H9 (cell line): ENCODE data around the gene IGF2BP2. TPM values are rescaled to one million over a fixed set of nuclear protein-coding genes. Genes with fewer than 3 reads are reported as not detected.

ENCODE experiments used
- DNase-seq: peaks from one replicate; pipeline ENCODE4 v3.0.0-alpha.2; 2017
- H2AFZ ChIP-seq: one replicate; pipeline ENCODE4 v1.6.1; 2013; ENCODE audit warnings: mild to moderate bottlenecking, low read length, control low read depth, moderate library complexity
- H2AK5ac ChIP-seq: 2 replicates; pipeline ENCODE4 v1.6.1; 2013; ENCODE audit warnings: low read length, control low read depth, mixed read lengths; ENCODE audit not compliant: insufficient read length
- H2BK120ac ChIP-seq: one replicate; pipeline ENCODE4 v1.6.1; 2013; ENCODE audit warnings: low read depth, mild to moderate bottlenecking, low read length, control low read depth, inconsistent platforms; ENCODE audit not compliant: poor library complexity, severe bottlenecking
- H2BK12ac ChIP-seq: 2 replicates; pipeline ENCODE4 v1.6.1; 2013; ENCODE audit warnings: low read length, control low read depth, mixed read lengths, low read depth; ENCODE audit not compliant: insufficient read length
- H2BK15ac ChIP-seq: 2 replicates; pipeline ENCODE4 v1.6.1; 2013; ENCODE audit warnings: low read depth, low read length, control low read depth
- H2BK20ac ChIP-seq: one replicate; pipeline ENCODE4 v1.6.1; 2013; ENCODE audit warnings: low read depth, mild to moderate bottlenecking, low read length, control low read depth, inconsistent platforms; ENCODE audit not compliant: poor library complexity, severe bottlenecking
- H2BK5ac ChIP-seq: 2 replicates; pipeline ENCODE4 v1.6.1; 2013; ENCODE audit warnings: low read length, control low read depth, mixed read lengths; ENCODE audit not compliant: insufficient read length
- H3K14ac ChIP-seq: 2 replicates; pipeline ENCODE4 v1.6.1; 2013; ENCODE audit warnings: low read length, control low read depth; ENCODE audit not compliant: insufficient read depth
- H3K18ac ChIP-seq: 2 replicates; pipeline ENCODE4 v1.6.1; 2013; ENCODE audit warnings: low read depth, mild to moderate bottlenecking, mixed read lengths, low read length, control low read depth; ENCODE audit not compliant: insufficient read length
- H3K23ac ChIP-seq: 2 replicates; pipeline ENCODE4 v1.6.1; 2013; ENCODE audit warnings: low read length, control low read depth, mixed read lengths, low read depth; ENCODE audit not compliant: insufficient read length
- H3K23me2 ChIP-seq: 2 replicates; pipeline ENCODE4 v1.6.1; 2013; ENCODE audit warnings: low read depth, mild to moderate bottlenecking, mixed read lengths, low read length, control low read depth; ENCODE audit not compliant: insufficient read length, poor library complexity, severe bottlenecking
- H3K27ac ChIP-seq: 2 replicates; pipeline ENCODE4 v1.5.1; 2013; ENCODE audit warnings: low read length, control low read depth, mixed read lengths, low read depth; ENCODE audit not compliant: insufficient read length
- H3K27me3 ChIP-seq: 2 replicates; pipeline ENCODE4 v1.6.1; 2013; ENCODE audit warnings: low read length, control low read depth, inconsistent platforms; ENCODE audit not compliant: insufficient read depth
- H3K4ac ChIP-seq: 2 replicates; pipeline ENCODE4 v1.6.1; 2013; ENCODE audit warnings: low read depth, mild to moderate bottlenecking, control low read depth, inconsistent platforms, low read length, moderate library complexity
- H3K4me1 ChIP-seq: 2 replicates; pipeline ENCODE4 v1.6.1; 2013; ENCODE audit warnings: low read length, control low read depth, inconsistent platforms; ENCODE audit not compliant: insufficient read depth
- H3K4me2 ChIP-seq: 2 replicates; pipeline ENCODE4 v1.6.1; 2013; ENCODE audit warnings: low read length, control low read depth, mixed read lengths; ENCODE audit not compliant: insufficient read length, insufficient read depth
- H3K56ac ChIP-seq: 2 replicates; pipeline ENCODE4 v1.6.1; 2013; ENCODE audit warnings: low read depth, mild to moderate bottlenecking, mixed read lengths, low read length, control low read depth; ENCODE audit not compliant: insufficient read length
- H3K79me1 ChIP-seq: 2 replicates; pipeline ENCODE4 v1.6.1; 2013; ENCODE audit warnings: low read depth, mild to moderate bottlenecking, moderate library complexity, low read length, control low read depth, inconsistent platforms; ENCODE audit not compliant: insufficient read depth, poor library complexity, severe bottlenecking
- H3K79me2 ChIP-seq: 2 replicates; pipeline ENCODE4 v1.6.1; 2013; ENCODE audit warnings: low read length, control low read depth, inconsistent platforms; ENCODE audit not compliant: insufficient read depth
- H3K9ac ChIP-seq: 2 replicates; pipeline ENCODE4 v1.6.1; 2013; ENCODE audit warnings: low read length, control low read depth, mixed read lengths; ENCODE audit not compliant: insufficient read length; ENCODE audit errors: extremely low read depth
- H3K9me3 ChIP-seq: one replicate; pipeline ENCODE4 v1.6.1; 2013; ENCODE audit warnings: low read depth, low read length, inconsistent platforms; ENCODE audit not compliant: control insufficient read depth
- H3T11ph ChIP-seq: one replicate; pipeline ENCODE4 v1.6.1; 2013; ENCODE audit warnings: mild to moderate bottlenecking, low read length, control low read depth, inconsistent platforms
- H4K20me1 ChIP-seq: one replicate; pipeline ENCODE4 v1.6.1; 2013; ENCODE audit not compliant: control insufficient read depth, insufficient read length, insufficient read depth
- H4K5ac ChIP-seq: 2 replicates; pipeline ENCODE4 v1.6.1; 2013; ENCODE audit warnings: low read depth, mild to moderate bottlenecking, mixed read lengths, low read length, control low read depth; ENCODE audit not compliant: insufficient read length
- H4K8ac ChIP-seq: replicated peaks from 2 replicates; pipeline ENCODE4 v1.6.1; 2013; ENCODE audit warnings: low read length, control low read depth, mixed read lengths, low read depth; ENCODE audit not compliant: insufficient read length
- H4K91ac ChIP-seq: 2 replicates; pipeline ENCODE4 v1.6.1; 2013; ENCODE audit warnings: low read depth, mild to moderate bottlenecking, moderate library complexity, mixed read lengths, low read length, control low read depth; ENCODE audit not compliant: insufficient read length
- H3K27ac Mint-ChIP-seq, 3 experiments: 2 replicates in 2 of 3; 3 replicates in 1 of 3; pipeline ENCODE4 v1.8.0; 2020 to 2021; ENCODE audit warnings: mixed read lengths in 3 of 3, mild to moderate bottlenecking in 1 of 3, moderate library complexity in 1 of 3
- H3K27me3 Mint-ChIP-seq: 2 replicates; pipeline ENCODE4 v1.8.0; 2021; ENCODE audit warnings: low read depth, mild to moderate bottlenecking, moderate library complexity, mixed read lengths
- H3K36me3 Mint-ChIP-seq, 3 experiments: 2 replicates in 2 of 3; 3 replicates in 1 of 3; pipeline ENCODE4 v1.8.0; 2020 to 2021; ENCODE audit warnings: low read depth in 3 of 3, mixed read lengths in 3 of 3; ENCODE audit not compliant: insufficient read depth in 1 of 3
- H3K4me1 Mint-ChIP-seq, 2 experiments: 2 replicates each; pipeline ENCODE4 v1.8.0; 2020; ENCODE audit warnings: mixed read lengths in 2 of 2
- H3K4me3 Mint-ChIP-seq, 2 experiments: 2 replicates in 1 of 2; 3 replicates in 1 of 2; pipeline ENCODE4 v1.8.0; 2020 to 2021; ENCODE audit warnings: mild to moderate bottlenecking in 2 of 2, mixed read lengths in 2 of 2, moderate library complexity in 1 of 2
- H3K9me3 Mint-ChIP-seq, 2 experiments: 2 replicates in 1 of 2; 3 replicates in 1 of 2; pipeline ENCODE4 v1.8.0; 2020; ENCODE audit warnings: mild to moderate bottlenecking in 2 of 2, mixed read lengths in 2 of 2, moderate library complexity in 1 of 2
- CTCF ChIP-seq: fragments of 200-600 bp; sonication (generic); conservative IDR thresholded peaks from 3 replicates; pipeline ENCODE4 v1.8.0; 2021; ENCODE audit warnings: antibody characterized with exemption, mild to moderate bottlenecking
- WGBS: extraction: QIAGEN DNeasy Blood & Tissue Kit; methylation state at CpG from one replicate; pipeline ENCODE4 v1.1.7; 2013; ENCODE audit warnings: missing lambda C conversion rate, low lambda C conversion rate, mixed read lengths; ENCODE audit not compliant: insufficient read length; ENCODE audit errors: extremely low coverage; 5-methylcytosine and 5-hydroxymethylcytosine counted together
- total RNA-seq: library from RNA; stranded (reverse); gene quantifications from 2 replicates; pipeline ENCODE4 v1.2.1, GENCODE V29; 2021

The IGF2BP2 gene
- total RNA-seq, 1 experiment from 2014 or later = 130 TPM

DNA sequence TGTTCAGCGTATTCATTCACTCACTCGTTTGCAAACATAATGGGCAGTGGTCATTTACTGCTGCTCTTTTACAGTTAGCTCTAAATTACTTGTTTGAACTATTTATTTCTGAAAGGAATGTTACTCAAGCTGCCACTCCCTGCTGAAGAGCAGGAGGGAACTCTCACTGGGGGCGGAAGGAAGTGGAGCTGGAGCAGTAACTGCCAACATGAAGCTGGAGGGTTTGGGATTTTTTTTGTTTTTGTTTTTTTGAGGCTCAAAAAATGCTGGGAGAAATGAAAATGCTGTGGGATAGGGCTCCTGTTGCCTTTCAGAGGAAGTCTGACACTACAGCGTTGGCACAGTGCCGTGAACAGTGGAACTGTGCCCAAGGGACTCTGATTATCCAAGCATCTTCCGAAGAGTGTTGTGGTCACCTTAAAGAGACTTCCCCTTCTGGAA, 194.6 kb downstream of the IGF2BP2 start:
- H2BK120ac ChIP-seq = no peak overlapping the region
- H2BK15ac ChIP-seq = no peak overlapping the region
- no peak overlapping the region for H2BK20ac ChIP-seq
- no peaks in the 10 kb centered on the region; a peak in 1 of 5 replicates for H3K9me3 Mint-ChIP-seq
- no peaks in the 10 kb centered on the region for H4K20me1 ChIP-seq
- no peak overlapping the region for H2AFZ ChIP-seq
- no peak overlapping the region for H3K14ac ChIP-seq
- no peak overlapping the region for H3K23ac ChIP-seq
- H3K56ac ChIP-seq = no peak overlapping the region
- no peak overlapping the region for H3K4me2 ChIP-seq
- H3K79me1 ChIP-seq = no peaks in the 10 kb centered on the region
- H3K36me3 Mint-ChIP-seq = peaks cover 31 to 65% (median 55%) of the 10 kb centered on the region in 3 experiments
- no peak overlapping the region for H3K18ac ChIP-seq
- H3K4me1 Mint-ChIP-seq = no peaks in the 10 kb centered on the region
- H3K27ac Mint-ChIP-seq = peak overlapping the region in 1 of 3 experiments; percentile 57; a peak in 3 of 7 replicates
- no peak overlapping the region for H2AK5ac ChIP-seq
- no peaks in the 10 kb centered on the region for H3K9me3 ChIP-seq
- no peak overlapping the region for H3K4ac ChIP-seq
- WGBS = no CpG with 5 or more reads among the region's 6 CpGs
- H3K4me1 ChIP-seq = no peaks in the 10 kb centered on the region
- H3K4me3 Mint-ChIP-seq = no peak overlapping the region
- H4K8ac ChIP-seq = no peak overlapping the region
- no peak overlapping the region for H3T11ph ChIP-seq
- no peak overlapping the region for H4K91ac ChIP-seq
- no peak overlapping the region for H3K9ac ChIP-seq
- H3K27ac ChIP-seq = no peak overlapping the region
- H4K5ac ChIP-seq = no peak overlapping the region
- H3K79me2 ChIP-seq = no peaks in the 10 kb centered on the region
- no peaks in the 10 kb centered on the region for H3K27me3 ChIP-seq
- no peaks in the 10 kb centered on the region for H3K23me2 ChIP-seq
- H2BK12ac ChIP-seq = no peak overlapping the region
- TF ChIP-seq CTCF = no peak
- DNase-seq = no peak
- no peaks in the 10 kb centered on the region for H3K27me3 Mint-ChIP-seq
- no peak overlapping the region for H2BK5ac ChIP-seq
